HG03457 (cell line): Measurements from ENCODE around the gene HERPUD2.
"Not testable (repeated sequence)": the region's sequence is repeated elsewhere in the genome, so short reads cannot be mapped to it uniquely, and the experiment has no call there.

Experiments
- ATAC-seq: cut with Tn5 transposase; IDR thresholded peaks from one replicate; pipeline ENCODE4 v1.9.1; 2021; ENCODE audit warnings: moderate number of reproducible peaks; ENCODE audit not compliant: unreplicated experiment

The HERPUD2 gene

DNA sequence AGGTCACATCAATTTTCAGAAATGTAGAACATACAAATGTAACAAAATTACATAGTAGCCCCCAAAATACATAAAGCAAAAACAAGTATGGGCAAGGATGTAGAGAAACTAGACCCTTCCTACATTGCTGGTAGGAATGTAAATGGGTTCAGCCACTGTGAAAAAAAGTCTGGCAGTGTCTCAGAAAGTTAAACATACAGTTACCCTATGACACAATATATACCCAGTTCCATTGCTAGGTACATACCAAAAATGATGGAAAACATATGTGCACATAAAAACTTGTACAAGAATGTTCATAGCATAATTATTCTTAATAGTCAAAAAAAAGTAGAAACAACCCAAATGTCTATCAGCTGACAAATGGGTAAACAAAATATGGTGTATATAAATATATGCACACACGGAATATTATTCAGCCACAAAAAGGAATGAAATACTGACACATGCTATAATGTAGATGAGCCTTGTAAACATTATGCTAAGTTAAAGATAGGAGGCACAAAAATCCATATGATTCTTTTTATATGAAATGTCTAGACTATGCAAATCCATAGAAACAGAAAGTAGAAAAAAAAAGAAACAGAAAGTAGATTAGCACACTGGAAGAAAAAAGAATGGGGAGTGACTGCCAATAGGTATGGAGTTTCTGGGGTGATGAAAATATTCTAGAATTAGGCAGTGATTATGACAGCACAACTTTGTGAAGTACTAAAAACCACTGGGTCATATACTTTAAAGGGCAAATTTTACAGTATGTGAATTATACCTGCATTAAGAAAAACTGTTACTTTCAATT lies 13.5 kb downstream of the HERPUD2 start:
- peak; percentile 87 for ATAC-seq

DNA sequence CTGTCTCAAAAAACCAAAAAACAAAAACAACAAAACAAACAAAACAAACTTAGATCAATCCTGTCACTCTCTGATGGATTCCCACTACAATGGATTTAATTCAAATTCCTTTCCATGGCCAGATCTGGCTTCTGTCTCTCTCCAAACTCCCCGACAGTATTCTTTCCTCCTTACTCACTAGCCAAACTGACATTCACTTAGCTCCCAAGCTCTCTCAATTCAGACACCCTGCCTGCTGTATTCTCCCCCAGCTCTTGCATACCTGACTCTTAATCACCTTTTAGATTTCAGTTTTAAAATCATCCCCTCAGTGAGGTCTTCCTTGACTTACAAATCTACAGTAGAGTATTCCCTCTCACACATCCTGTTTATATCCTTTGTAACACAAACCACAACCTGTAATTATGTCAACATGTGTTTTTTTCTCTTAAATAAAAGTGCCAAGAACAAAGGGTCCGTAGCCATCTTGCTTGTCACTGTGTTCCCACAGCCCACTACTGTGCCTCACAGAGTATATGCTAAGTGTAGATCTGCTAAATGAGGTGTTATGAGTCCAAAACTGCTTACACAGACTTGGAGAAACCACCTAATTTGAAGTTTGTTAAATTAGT lies 14.4 kb downstream of the HERPUD2 start:
- no peak for ATAC-seq

DNA sequence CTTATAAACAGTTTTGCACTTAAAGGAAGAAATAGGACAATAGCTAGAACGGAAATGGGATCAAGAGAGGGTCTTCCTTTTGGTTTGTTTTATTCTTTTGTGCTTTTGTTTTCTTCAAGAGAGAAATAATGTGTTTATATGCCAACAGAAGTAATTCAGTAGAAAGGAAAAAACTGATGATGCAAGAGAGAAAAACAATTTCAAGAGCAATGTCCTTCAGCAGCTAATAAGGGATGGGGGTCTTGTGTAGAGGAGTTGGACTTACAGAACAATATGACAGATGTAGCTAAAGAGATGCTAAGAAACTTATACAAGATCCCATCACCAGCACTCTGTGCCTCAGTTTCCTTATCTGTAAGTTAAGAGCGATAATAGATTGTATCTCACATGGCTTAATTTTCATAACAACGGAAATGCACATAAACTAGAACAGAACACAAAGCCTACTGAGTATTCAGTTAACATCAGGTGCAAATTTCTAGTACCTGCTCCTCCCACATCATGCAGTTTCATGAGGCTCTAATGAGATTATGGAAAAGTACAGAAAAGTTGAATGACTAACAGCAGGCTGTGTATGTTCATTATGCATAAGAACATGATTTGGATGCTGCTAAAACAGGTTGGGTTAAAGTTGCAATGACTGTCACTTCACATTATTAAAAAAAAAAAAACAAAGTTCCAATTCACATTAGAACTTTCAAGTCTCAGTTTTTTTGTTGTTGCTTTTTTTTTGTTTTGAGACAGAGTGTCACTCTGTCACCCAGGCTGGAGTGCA lies 17.2 kb downstream of the HERPUD2 start:
- ATAC-seq, result no peak

DNA sequence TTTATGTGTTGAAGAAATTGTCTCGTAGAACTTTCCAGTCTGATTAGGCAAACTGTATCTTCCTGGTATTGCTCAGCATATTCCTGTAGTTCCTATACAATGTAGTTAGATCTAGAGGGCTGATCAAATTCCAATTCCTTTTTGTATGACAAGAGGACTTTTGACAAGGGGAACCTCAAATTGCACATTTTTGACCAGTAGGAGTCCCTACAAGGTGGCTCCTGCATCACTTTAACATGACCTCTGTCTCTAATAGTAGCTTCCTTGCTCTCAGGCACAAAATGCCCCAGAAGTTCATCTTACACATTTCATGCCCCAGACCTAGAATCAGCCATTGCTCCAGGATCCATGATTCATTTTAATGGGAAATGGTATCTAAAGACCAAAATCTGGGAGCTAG lies 18.7 kb downstream of the HERPUD2 start:
- no peak for ATAC-seq

DNA sequence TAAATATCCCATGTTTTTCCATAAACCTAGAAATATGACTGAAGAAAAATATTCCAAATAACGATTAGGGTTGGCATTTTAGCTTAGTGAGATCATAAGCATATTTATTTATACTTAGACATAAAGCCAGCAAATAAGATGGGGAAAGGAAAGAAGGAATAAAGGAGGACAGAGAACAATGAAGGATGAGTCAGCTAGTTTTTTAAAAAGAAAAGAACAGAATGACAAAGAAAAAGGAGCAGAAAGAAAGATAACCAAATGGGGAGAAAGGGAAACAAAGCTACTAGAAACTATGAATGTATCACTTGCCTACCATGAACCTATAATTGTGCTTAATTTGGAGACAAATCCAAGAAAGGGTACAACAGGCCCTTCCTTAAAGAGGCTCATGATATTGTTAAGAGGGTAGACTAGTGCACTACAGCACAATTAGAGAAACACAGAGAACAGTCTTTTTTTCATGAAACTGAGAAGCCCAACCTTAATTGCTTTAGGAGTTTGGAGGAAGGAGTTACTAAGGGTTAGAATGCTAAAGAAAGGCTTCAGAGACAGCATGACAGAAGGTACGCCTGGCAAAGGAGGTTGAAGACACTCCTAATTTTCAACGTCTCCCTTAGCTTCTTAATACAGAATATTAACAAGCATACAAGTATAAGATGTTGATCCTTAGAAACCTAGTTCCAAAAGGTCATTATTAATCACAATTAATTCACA lies 23.9 kb downstream of the HERPUD2 start:
- no peak for ATAC-seq

DNA sequence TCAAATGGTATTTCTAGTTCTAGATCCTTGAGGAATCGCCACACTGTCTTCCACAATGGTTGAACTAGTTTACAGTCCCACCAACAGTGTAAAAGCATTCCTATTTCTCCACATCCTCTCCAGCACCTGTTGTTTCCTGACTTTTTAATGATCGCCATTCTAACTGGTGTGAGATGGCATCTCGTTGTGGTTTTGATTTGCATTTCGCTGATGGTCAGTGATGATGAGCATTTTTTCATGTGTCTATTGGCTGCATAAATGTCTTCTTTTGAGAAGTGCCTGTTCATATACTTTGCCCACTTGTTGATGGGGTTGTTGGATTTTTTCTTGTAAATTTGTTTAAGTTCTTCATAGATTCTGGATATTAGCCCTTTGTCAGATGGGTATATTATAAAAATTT lies 34.5 kb downstream of the HERPUD2 start:
- ATAC-seq, result not testable (repeated sequence)

DNA sequence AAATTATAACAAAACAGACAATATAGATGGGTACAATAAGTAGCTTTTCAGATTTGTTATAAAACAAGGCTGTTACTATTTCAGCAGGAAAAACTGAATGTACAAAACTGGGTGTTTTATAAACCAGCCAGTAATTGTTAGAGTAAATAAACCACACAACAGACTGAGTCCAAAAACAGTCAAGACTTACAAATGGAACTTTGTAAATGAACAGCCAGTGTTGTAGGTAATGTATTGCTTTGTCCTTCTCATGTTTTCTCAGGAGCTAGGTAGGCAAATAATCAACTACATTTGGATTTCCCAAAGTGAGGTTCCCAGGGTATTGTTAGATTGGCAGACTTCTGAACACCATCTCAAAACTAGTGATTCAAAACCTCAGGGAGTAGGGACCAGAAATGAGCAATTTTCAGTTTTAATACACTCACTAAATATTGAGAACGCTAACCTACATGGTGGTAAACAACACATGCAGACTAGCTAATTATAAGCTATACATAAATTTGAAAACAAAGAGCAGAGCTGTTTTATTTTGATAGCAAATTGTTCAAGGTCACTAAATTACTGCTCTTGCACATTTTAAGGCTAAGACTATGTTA lies 36.2 kb downstream of the HERPUD2 start:
- ATAC-seq, result no peak

DNA sequence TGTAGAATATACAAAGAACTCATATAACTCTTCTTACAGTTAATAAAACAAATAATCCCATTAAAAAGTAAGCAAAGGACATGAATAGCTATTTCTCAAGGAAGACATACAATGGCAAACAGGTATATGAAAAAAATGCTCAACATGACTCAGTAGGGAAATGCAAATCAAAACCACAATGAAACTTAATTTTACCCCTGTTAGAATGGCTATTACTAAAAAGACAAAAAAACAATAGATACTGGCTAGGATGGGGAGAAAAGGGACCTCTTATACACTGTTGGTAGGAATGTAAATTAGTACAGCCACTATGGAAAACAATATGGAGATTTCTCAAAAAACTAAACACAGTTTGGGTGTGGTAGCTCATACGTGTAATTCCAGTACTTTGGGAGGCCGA lies 37.8 kb downstream of the HERPUD2 start:
- no peak for ATAC-seq

DNA sequence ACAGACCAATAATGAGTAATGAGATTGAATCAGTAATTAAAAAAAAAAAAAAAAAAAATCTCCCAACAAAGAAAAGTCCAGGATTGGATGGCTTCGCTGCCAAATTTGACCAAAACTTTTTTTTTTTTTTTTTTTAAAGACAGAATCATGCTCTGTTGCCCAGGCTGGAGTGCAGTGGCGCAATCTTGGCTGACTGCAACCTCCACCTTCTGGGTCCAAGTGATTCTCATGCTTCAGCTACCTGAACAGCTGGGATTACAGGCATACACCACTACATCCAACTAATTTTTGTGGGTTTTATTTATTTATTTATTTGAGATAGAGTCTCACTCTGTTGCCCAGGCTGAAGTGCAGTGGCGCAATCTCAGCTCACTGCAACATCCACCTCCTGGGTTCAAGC lies 40.4 kb downstream of the HERPUD2 start:
- not testable (repeated sequence) for ATAC-seq

DNA sequence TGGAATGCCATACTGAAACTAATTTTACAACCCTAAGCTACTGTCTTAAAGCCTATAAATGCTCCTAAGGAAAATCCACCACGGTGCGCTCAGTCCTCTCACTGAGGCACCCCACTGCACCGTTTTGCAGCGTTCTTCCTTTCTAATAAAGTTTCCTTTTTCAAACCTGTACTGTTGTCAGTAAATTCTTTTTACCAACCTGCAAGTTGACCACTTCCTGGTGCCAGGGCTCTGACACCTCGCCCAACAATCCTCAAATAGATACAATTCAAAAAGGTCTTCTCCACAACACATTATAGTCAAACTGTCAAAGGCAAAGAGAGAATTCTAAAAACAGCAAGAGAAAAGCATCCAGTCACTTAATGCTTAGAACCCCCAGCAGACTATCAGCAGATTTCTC lies 42.8 kb downstream of the HERPUD2 start:
- no peak for ATAC-seq

DNA sequence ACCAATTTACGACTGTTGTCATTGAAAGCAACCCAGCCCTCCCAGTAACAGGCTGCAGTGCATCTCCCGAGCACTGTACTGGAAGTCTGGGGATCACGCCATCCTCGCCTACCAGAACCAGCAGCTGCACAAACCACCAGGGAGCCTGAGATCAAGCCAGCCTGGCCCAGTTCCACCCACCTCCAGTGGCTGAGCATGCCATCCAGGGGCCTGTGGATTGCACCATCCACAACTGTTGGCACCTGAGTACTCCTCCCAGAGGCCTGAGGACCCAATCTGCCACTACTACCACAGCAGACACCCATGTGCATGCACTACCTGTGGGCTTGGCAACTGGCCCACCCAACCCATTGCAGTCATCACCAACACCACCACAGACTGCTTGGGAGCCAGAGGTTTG lies 44.2 kb downstream of the HERPUD2 start:
- ATAC-seq, result no peak

DNA sequence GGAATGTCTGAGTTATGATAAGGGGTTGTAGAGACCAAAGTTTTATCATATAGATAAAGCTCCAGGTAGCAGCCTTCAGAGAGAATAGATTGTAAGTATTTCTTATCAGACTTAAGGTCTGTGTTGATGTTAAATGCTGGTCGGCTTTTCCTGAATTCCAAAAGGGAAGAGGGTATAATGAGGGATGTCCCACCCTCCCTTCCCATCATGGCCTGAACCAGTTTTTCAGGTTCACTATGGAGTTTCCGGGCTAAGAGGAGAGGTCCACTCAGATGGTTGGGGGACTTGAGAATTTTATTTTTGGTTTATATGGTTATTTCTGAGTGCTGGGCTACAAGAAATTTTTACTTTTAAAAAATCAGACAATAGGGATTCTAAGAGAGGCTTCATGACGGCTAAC lies 45.2 kb downstream of the HERPUD2 start:
- no peak for ATAC-seq

DNA sequence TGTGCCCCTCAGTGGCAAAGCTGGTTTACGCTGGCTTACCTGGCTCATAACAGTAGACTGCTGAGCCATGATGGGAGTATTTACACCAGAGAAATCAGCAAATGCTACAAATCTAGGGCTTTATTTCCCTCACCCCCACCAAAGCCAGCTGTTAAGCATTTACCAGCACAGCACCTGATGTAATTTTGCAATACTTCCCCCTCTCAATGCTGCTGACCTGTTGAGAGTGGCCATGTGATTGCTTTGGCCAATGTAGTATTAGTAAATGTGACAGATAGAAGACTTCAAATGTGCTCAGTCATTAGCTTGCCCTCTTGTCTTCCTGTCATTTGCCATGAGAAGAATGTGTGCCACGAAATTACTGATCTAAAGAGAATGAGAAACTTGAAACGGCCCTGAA lies 46.6 kb downstream of the HERPUD2 start:
- no peak for ATAC-seq

DNA sequence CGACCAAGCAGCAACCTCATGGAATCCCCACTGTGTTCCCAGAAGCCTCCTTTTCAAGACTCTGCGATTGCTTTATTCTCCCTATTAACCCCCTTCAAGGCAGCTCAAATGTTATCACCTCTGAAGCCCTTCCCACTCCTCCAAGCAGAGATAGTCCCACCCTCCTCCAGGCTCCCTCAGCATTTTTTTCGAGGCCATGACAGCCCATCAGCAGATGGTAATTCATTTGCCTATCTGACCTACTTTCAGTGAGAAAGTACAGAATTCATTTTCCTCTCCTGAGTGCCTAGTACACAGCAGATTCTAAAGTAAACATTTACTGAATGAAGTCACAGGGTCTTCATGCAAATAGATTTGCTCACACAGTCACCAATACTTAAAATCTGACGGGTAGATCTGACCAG lies 47.8 kb downstream of the HERPUD2 start:
- no peak for ATAC-seq

DNA sequence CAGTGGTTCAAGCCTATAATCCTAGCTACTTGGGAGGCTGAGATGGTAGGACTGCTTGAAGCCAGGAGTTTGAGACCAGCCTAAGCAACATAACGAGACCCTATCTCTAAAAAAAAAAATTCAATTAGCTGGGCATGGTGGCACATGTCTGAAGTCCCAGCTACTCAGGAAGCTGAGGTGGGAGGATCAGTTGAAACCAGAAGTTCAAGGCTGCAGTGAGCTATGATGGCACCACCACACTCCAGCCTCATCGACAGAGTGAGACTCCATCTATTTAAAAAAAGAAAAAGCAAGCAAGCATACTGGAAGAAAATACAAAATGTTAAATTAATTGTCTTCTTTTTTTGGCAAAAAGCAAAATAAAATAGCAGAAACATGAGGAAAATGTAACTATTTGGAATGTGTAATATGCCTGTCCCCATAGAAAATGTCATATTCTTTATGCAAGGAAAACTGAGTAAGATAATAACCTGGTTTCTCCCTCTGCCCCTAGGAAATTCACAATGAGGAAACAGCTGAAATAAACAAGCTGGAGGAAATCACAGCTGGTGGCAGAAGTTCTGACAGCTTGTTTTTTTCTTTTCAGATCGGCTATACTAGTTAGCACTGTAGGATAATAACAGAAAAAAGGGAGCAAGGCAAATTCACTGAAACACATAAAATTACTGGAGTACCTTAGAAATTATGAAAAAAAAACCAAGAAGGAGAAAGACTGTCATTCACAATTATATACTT lies 48.5 kb downstream of the HERPUD2 start:
- no peak for ATAC-seq

DNA sequence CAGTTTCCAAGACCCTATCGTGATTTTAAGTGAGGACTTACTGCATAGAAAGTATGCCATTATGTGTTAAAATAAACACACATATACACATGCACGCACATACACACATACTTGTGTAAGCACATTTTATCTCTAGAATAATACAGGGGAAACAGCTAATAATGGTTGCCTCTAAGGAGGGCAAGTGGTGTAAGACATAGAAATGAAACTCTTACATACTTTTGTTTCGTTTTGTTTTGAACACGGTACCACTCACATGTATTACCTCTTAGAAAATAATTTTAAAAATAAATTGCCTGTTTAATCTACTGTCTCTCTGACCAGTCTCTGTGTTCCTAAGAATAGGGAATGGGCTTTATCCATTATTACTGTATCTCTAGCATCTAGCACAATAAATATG lies 49.2 kb downstream of the HERPUD2 start:
- no peak for ATAC-seq

DNA sequence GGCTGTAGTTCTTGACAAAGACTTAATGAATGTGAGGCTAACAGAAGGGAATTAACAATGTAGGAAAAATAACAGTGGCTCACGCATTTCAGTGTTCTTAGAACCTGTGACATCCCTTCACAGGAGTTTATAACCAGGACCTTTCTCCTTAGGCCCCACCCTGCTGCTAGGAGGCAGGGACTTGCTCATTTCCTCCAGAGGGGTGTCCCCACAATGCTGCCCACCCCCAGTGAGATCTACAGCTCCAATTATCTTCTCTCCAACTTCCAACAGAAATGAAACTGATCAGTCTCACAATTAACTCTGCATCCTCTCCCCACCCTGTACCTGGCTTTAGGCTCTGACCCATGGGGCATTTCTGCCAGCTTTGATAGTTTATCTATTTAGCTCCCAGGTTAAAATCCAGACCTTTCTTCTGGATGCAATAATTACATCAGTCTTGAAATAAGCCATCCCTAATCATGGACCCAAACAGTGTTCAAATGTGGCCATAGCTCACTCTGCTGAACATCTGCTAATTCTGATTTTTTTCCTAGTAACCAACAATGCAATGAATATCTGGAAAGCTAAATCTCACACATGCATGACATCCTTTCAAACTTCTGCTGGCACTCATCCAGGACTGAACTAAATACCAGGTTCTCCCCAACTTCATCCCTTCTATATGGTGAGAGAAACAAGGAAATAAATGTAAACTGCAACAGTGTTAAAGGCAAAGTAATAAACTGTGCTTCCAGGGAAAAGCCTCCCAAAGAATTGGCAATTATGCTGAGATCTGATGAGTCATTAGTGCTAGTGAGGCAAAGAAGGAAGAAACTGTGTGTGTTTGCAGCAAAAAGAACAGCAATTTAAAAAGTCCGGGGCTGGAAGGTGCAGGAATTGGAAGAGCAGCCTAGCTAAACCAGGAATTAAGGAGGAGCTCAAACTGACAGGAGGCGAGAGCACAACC lies 64.6 kb downstream of the HERPUD2 start:
- ATAC-seq, result no peak

DNA sequence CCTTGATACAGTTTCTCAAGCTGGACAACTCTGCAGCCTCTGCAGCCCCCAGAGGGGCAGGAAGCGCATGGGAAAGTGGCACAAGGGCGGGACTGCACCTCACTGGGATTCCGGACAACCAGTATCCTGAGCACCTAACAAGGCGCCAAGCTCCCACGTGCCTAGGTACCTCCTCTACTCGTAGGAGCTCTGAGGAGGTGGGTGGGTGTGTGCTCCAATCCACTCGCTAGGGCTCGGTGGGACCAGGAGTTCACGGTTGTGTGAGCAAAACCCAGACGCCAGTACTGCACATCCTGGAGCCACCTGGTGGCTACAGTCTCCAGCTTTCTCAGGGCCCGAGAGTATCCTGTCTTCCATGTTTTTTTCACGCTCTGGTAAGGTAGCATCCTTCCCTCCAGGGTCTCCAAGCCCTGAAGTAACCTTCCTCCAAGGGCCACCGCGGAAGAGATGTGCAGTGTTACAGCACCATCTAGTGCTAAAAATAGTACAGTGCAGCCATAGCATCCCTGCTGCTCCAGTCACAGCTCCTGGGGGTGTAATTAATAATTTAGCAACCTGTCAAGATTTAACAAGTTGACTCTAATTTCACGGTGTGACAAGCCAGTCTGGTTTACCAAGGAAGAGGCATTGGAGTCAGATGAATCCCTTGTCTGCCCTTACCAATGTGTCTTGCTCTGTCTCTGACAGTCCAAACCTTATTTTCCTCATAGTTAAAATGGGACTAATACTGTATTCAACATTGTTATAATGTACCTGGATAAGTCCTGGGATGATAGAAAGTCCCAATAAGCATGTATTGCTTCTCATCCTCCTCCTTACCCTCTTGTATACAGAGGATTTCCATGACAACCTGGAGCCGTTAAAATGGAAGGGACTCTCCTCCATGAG lies 70.4 kb downstream of the HERPUD2 start:
- no peak for ATAC-seq
